NCI-H774 (cell line): ENCODE results near the gene NDUFV3.
"Not testable (repeated sequence)": the region's sequence is repeated elsewhere in the genome, so short reads cannot be mapped to it uniquely, and the experiment has no call there.

ENCODE experiments used
- DNase-seq: peaks from one replicate; lab custom pipeline; 2025; lab: John Stamatoyannopoulos, UW

NDUFV3 gene

GRCh38 chr21:42892582-42892930, 553 bp upstream of the NDUFV3 start:
- no peak for DNase-seq

DNA sequence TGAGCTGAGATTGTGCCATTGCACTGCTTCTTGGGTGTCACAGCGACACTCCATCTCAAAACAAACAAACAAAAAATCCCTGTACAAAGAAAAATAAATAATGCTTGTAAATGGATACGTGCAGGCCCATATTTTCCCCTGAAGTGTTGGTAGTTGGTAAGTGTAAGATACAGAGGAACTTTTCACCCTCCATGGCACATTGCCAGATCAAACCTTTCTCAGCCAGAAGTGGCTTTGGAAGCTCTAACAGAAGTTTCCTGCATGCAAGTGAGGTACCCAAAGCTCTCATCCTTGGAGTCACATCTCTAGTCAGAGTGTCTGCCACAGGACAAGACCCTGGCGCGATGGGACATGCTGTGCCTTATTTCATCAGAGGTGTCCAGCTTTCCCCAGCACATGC, 7.3 kb downstream of the NDUFV3 start:
- no peak for DNase-seq

- no peak for DNase-seq
Measured at GRCh38 chr21:42903817-42904216, 10.7 kb downstream of the NDUFV3 start.

DNA sequence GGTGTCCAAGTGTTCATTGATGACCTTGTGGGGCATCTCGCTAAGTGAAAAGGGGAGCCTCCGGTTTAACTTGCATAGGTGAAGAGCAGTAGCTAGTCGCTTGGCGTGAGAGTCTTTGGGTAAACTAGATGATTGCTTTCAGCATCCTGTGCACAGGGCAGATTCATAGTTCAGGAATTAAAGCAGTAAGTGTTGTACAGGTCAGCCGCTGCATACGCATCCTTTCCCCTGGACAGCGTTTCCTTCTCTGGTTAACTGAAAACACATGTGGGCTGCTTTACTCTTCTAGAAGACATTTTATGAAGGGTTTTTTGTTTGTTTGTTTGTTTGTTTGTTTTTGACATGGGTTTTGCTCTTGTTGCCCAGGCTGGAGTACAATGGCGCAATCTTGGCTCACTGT, 12.1 kb downstream of the NDUFV3 start:
- DNase-seq: no peak

DNA sequence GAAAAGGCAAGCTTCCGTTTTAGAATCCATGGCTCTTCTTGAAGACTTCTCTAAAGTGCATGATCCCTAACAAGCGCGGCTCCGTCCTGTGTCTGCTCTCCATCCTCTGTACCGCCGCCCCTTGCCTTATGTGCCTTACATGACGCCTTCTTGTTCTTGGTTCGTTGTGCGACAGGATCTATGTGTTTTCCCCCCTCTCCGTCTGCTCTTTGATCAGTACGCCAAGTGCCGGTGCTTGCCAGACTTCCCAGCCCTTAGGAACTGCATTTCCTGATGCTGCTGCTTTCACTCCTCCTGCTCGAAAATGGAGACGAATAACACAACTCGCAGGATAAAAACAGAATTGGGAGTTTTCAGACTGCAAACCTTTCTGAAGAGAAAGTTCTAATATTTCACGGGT, 13.1 kb downstream of the NDUFV3 start:
- no peak for DNase-seq

GRCh38 chr21:42908484-42908883, 15.4 kb downstream of the NDUFV3 start:
- not testable (repeated sequence) for DNase-seq

GRCh38 chr21:42911920-42912319, 18.8 kb downstream of the NDUFV3 start:
- DNase-seq: not testable (repeated sequence)

DNA sequence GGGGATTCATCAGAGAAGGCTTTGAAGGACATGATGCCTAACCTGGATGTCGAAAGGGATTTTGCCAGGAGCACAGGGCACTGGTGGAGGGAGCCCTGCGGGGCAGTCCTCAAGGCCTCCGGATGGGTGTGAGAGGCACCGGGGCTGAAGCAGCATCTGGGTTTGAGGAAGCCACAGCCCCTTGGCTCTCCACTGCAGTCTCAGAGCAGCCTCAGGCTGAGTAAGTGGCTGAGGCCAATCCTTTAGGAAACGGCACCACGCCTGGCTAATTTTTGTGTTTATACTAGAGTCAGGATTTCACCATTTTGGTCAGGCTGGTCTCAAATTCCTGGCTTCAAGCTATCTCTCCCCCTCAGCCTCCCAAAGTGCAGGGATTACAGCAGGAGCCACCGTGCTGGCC, 20.4 kb downstream of the NDUFV3 start:
- no peak for DNase-seq

DNA sequence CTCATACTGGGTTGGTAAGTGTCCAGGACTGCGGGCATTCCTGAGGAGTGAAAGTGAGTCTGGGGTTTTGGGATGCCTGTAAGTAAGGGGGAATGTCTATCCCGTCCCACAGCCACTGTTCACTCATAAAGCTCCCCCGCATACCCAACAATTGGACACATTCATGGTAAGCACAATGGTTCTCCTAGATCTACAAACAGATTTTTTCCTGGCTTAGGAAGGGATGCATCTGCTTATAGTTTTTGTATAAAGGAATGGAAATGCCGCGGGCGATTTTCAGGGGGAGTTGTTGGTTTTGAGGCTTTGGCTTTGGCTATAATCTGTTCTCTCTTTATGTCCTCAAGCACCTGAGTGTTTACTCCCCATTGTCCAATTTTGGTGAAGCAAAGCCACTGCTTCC, 25.2 kb downstream of the NDUFV3 start:
- DNase-seq: no peak

GRCh38 chr21:42921927-42922326, 28.8 kb downstream of the NDUFV3 start:
- no peak for DNase-seq

DNA sequence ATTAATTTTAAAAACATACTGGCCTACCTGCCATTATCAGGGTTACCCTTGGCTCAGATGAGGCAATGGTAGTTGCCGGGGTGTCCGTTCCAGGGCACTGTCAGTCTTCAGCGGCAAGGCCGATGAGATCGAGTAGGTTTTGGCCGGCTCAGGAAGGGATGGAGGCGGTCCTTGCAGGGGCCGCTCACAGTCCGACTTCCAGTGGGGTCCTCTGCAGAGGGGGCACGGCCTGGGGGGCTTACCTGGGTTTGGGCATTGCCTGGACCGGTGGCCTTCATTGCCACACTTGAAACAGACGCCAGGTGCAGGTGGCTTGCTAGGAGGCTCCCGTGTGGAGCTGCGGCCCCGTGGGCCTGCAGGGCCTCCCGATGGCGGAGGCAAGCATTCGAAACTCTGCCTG, 29.8 kb downstream of the NDUFV3 start:
- DNase-seq: no peak

GRCh38 chr21:42923553-42924432, 30.7 kb downstream of the NDUFV3 start:
- peak; percentile 58 for DNase-seq

GRCh38 chr21:42924433-42924751, 31.3 kb downstream of the NDUFV3 start:
- no peak for DNase-seq

DNA sequence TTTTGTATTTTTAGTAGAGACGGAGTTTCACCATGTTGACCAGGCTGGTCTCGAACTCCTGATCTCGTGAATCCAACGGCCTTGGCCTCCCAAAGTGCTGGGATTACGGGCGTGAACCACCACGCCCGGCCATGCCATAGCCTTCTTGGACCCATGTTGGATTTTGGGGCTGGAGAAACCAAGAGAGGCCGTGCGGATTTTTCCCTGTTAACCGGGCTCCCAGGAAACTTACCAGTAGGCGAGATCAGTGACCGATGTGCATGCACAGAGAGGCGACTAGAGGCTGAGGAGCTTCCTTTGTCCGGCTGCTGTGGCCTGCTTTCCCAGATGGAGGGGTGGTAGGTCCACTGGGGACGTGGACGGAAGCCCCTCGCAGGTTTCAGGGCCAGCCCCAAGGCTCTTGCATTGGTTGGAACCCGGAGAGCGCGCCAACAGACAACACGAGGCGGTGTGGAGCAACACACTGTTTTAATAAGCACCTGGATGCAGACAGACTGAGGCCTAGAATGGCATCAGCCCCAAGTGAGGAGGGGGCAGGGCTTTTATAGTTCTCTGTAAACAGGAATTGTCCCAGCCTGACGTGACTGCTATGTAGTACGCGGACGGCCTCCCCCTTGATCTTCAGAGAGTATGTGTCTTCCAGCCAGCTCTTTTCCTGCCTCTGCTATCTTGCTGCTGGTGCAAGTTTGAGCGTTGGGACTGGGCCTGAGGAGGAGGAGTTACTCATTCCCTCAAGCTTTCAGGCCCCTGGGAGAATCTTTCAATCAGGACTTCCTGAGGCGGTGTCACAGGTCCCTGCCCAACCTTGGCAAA, 32.2 kb downstream of the NDUFV3 start, which contains the start of gene ERVH48-1:
Gene ERVH48-1 (minus strand): TSS at position 517 of the 813 bp plus-strand sequence. CDS start 6,624 bp downstream, outside the sequence.
- no peak for DNase-seq

DNA sequence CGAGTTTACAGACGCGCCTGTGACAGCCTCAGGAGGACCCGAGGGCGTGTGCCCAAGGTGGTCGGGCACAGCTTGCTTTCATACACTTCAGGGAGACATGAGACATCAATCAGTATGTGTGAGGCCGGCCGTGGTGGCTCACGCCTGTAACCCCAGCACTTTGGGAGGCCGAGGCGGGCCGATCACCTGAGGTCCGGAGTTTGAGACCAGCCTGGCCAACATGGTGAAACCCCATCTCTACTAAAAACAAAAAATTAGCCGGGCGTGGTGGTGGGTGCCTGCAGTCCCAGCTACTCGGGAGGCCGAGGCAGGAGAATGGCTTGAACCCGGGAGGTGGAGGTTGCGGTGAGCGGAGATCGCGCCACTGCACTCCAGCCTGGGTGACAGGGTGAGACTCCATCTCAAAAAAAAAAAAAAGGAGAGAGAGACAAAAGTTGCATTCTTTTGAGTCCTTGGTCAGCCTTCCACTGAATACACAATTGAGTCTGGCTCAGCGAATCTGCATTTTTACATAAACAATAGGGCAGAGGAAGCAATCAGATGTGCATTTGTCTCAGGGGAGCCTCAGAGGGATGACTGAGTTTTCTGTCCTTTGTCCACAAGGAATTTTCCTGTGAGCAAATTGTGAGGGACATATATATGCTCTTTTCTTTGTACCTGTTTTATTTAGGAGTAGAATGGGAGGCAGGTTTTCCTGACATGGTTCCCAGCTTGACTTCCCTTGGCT, 34.5 kb downstream of the NDUFV3 start:
- not testable (repeated sequence) for DNase-seq

- no peak for DNase-seq
Measured at GRCh38 chr21:42929969-42930368, 36.9 kb downstream of the NDUFV3 start.

GRCh38 chr21:42931560-42932235, 38.6 kb downstream of the NDUFV3 start:
- DNase-seq: no peak

DNA sequence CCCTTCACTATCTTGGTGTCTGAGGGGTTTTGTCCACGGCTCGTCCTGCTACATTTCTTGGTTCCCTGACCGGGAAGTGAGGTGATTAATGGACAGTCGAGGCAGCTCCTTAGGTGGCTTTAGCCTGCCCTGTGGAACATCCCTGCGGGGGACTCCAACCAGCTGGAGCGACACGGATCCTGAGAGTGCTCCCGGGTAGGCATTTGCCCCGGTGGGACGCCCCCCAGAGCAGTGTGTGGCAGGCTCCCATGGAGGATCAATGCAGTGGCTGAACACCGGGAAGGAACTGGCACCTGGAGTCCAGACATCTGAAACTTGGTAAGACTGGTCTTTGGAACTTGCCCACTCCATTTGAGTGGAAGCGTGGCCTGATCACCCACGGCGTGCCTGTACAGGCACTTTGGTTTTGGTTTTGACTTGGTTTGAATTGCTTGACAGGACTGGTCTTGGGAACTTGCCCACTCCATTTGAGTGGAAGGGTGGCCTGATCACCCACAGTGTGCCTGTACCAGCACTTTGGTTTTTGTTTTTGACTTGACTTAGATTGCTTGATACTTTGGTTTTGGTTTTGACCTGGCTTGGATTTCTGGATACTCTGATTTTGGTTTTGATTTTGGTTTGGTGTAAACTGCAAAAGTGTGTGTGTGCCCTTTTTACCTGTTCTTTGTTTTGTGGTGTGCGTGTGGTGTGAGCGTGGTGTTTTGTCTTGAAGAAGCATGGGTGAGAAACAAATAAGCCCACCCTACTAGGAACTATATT, 39.4 kb downstream of the NDUFV3 start:
- not testable (repeated sequence) for DNase-seq

GRCh38 chr21:42933137-42933970, 40.2 kb downstream of the NDUFV3 start:
- not testable (repeated sequence) for DNase-seq

DNA sequence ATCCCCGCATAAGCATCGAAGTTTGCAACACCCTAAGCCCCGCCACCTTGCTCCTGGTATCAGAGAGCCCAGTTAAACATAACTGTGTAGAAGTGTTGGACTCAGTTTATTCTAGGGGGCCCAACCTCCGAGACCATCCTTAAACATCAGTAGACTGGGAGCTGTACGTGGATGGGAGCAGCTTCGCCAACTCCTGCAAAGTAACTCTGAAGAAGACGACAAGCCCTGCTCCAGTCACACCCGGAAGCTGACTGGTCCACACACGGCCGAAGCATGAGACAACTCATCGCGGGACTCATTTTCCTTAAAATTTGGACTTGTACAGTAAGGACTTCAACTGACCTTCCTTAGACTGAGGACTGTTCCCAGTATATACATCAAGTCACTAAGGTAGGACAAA, 40.9 kb downstream of the NDUFV3 start:
- not testable (repeated sequence) for DNase-seq
